Left ventricle myocardium inferior (tissue), 1 donor: ENCODE results near the gene RGL2. TPM values are rescaled to one million over a fixed set of nuclear protein-coding genes. Genes with fewer than 3 reads are reported as not detected.

Experiments used
- DNase-seq: peaks from one replicate; pipeline ENCODE4 v3.0.0-alpha.2; 2020
- H3K27ac ChIP-seq: fragments of 200-600 bp; replicated peaks from 2 replicates; pipeline ENCODE4 v1.8.0; 2021
- H3K27me3 ChIP-seq: fragments of 200-600 bp; 2 replicates; pipeline ENCODE4 v1.8.0; 2021; ENCODE audit warnings: low read depth
- H3K36me3 ChIP-seq: fragments of 200-600 bp; 2 replicates; pipeline ENCODE4 v1.8.0; 2021
- H3K4me1 ChIP-seq: fragments of 200-600 bp; 2 replicates; pipeline ENCODE4 v1.8.0; 2021
- H3K4me3 ChIP-seq: fragments of 200-600 bp; 2 replicates; pipeline ENCODE4 v1.8.0; 2021; ENCODE audit warnings: mild to moderate bottlenecking, moderate library complexity
- H3K9me3 ChIP-seq: fragments of 200-600 bp; replicated peaks from 2 replicates; pipeline ENCODE4 v1.8.0; 2021
- intact Hi-C: fragments of 100-400 bp; cut with micrococcal nuclease; formaldehyde crosslinking; loops from one replicate; pipeline ENCODE4 v1.11.0; 2022
- total RNA-seq: library from RNA; stranded (reverse); fragmentation: NEBNext Ultra II Directional; extraction: Animal tissue kit (Norgen Biotek cat#: 25700); gene quantifications from one replicate; pipeline ENCODE4 v1.2.1, GENCODE V29; 2021
- TF ChIP-seq, protein P1 (sequence below): fragments of 200-600 bp; IDR thresholded peaks from 2 replicates; pipeline ENCODE4 v1.8.0; 2021; ENCODE audit warnings: antibody characterized with exemption, mild to moderate bottlenecking, borderline replicate concordance
- donor health status: DM: no; HTN: yes; CAD: no; lungs with severe emphysema.

RGL2 gene
- total RNA-seq, 1 donor from 2014 or later = 59.4 TPM

DNA sequence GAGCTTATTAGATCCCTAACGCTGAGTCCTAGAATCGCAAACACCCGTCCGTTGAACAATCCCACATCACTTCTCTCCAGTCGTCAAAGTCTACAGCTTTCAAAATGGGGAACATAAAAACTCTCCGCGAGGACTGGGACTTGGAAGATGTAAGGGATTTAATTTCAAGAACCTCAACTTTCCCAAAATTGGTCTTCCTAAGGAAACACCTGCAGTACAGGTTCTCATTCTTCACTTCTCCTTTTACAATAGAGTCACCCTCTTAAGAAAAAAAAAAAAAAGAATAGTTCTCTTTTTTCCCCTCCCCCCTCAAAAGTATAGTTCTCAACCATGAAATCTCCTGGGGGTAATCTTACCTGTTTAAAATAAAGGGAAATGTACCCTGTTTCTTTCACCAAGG, 25.4 kb upstream of the RGL2 start:
- no peak for DNase-seq
- TF ChIP-seq, protein P1, sequence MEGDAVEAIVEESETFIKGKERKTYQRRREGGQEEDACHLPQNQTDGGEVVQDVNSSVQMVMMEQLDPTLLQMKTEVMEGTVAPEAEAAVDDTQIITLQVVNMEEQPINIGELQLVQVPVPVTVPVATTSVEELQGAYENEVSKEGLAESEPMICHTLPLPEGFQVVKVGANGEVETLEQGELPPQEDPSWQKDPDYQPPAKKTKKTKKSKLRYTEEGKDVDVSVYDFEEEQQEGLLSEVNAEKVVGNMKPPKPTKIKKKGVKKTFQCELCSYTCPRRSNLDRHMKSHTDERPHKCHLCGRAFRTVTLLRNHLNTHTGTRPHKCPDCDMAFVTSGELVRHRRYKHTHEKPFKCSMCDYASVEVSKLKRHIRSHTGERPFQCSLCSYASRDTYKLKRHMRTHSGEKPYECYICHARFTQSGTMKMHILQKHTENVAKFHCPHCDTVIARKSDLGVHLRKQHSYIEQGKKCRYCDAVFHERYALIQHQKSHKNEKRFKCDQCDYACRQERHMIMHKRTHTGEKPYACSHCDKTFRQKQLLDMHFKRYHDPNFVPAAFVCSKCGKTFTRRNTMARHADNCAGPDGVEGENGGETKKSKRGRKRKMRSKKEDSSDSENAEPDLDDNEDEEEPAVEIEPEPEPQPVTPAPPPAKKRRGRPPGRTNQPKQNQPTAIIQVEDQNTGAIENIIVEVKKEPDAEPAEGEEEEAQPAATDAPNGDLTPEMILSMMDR = no peak
- Histone ChIP-seq H3K27me3 (no peaks in the 10 kb centered on the region), H3K36me3 (peaks cover 26% of the 10 kb centered on the region), H3K27ac (peak overlapping the region; percentile 93), H3K9me3 (no peaks in the 10 kb centered on the region), H3K4me3 (peak overlapping the region; percentile 82), H3K4me1 (peaks cover 46% of the 10 kb centered on the region)
- intact Hi-C loops = no loop called here

DNA sequence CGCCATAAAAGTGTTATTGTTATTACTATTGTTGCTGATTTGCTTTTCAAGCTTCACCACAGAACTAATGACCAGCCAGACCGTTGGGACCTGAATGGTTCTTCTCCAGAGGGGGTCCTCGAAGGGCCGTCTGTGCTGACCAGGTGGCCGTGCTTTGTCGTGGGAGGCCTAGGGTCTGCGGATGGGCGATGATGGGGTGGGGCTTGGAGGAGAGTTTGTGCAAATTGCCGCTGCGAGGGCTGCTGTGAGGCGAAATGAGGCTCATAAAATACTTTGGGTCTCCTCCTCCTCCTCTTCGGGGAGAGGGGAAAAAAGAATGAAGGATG, 24.8 kb upstream of the RGL2 start:
- Histone ChIP-seq H3K4me1 (peaks cover 51% of the 10 kb centered on the region), H3K36me3 (peaks cover 31% of the 10 kb centered on the region), H3K9me3 (no peaks in the 10 kb centered on the region), H3K27me3 (no peaks in the 10 kb centered on the region), H3K27ac (peak overlapping the region; percentile 93), H3K4me3 (peak overlapping the region; percentile 82)
- intact Hi-C loops = no loop called here
- TF ChIP-seq, protein P1 = no peak
- DNase-seq = no peak

DNA sequence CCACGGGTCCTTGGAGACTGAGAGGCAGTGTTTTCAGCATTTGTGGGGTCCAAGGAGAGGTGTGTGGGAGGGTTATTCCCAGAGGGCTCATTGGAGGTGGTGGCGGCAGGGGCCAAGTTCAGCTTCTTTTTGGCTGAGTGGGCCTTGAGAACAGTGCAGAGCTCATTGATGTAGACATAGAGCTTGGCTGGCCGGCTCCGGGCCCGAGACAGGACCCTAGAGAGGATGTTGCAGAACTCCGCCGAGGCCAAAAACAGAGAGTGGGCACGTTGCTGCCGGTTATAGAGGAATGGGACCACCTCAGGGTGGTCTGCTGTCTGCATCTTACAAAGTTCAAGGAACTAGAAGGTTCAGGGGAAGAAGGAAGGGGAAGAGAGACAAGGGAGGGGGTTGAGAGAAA, 22.5 kb upstream of the RGL2 start:
- TF ChIP-seq, protein P1 = no peak
- DNase-seq = no peak
- Histone ChIP-seq H3K27ac (peak overlapping the region; percentile 93), H3K9me3 (no peaks in the 10 kb centered on the region), H3K36me3 (peaks cover 32% of the 10 kb centered on the region), H3K27me3 (no peaks in the 10 kb centered on the region), H3K4me1 (peaks cover 71% of the 10 kb centered on the region), H3K4me3 (peak overlapping the region; percentile 82)
- intact Hi-C loops = no loop called here

DNA sequence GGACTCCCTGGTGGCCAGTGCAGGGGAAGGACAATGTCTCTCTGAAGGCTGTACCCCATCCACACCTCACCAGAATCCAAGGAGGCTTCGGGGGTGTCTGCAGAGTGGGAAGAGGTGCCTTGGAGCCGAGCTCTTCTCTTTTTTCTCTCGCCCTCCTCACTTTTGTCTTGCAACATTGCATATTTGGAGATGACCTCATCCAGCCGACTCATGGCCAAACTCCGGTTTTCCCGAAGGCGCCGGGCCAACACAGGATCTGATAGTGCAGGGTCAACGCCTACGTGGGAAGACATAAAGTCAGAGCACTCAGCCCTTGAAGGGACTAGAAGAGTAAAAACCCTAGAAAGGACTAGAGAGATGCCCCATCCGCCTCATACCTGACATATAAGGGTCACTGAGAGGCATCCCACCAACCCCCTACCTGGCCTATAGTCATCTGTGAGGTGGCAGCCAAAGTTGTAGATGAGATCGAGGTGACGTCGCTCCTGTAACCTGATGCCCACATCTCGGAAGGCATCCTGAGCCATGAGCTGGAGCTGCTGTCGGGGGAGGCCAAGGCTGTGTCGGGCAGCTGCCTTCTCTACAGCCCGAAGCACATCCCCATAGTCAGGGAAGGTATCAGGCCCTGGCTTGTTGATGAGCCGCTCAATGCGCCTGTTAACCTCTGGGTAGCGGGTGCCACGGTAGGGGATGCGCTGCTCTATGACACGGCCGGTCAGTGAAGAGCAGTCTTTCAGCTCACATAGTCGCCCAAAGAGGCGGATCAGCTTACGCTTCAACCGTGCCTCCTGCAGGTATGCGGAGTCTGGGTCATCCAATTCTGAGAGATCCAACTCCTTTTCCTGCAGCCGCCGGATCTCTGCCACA, 21.8 kb upstream of the RGL2 start:
- peak overlapping the region; percentile 48 for H3K27ac ChIP-seq
- H3K4me1 ChIP-seq = peaks cover 77% of the 10 kb centered on the region
- H3K9me3 ChIP-seq = no peaks in the 10 kb centered on the region
- DNase-seq = peak; percentile 63
- H3K4me3 ChIP-seq = peak overlapping the region; percentile 82
- no peaks in the 10 kb centered on the region for H3K27me3 ChIP-seq
- TF ChIP-seq, protein P1 = no peak
- intact Hi-C loops = no loop called here
- H3K36me3 ChIP-seq = peaks cover 32% of the 10 kb centered on the region

DNA sequence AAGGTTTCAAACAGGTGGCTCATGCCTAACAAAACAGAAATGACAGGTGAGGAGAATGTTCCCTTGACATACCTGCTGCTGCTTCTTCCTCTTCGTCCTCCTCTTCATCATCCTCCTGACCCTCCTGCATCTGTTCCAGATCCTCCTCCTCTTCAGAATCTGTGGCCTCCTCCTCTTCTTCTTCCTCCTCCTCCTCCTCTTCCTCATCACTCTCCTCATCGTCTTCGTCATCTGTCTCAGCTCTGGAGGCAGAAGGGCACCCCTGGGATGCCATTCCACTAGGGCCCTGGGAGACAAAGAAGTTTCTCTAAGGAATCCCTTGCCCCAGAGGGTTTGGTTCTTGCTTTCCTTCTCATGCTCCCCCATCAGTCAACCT, 21.2 kb upstream of the RGL2 start:
- intact Hi-C loops = no loop called here
- peaks cover 83% of the 10 kb centered on the region for H3K4me1 ChIP-seq

More for the DNA sequence above, 21.2 kb upstream of the RGL2 start:
- Histone ChIP-seq H3K27me3 (no peaks in the 10 kb centered on the region), H3K27ac (peak overlapping the region; percentile 48), H3K9me3 (no peaks in the 10 kb centered on the region), H3K36me3 (peaks cover 32% of the 10 kb centered on the region), H3K4me3 (peak overlapping the region; percentile 82)
- TF ChIP-seq, protein P1 = no peak
- no peak for DNase-seq
